Vagina (tissue), 2 donors: ENCODE data around the gene PSD2. TPM values are rescaled to one million over a fixed set of nuclear protein-coding genes. Genes with fewer than 3 reads are reported as not detected.

ENCODE experiments used
- DNase-seq, 2 donors: peaks; one replicate each; pipeline ENCODE4 v3.0.0-alpha.2; 2017; ENCODE audit errors: extremely low spot score in 2 of 2
- H3K27ac ChIP-seq: fragments of 200-600 bp; sonication (generic); one replicate; pipeline ENCODE4 v1.5.1; 2019
- H3K27me3 ChIP-seq: fragments of 200-600 bp; sonication (generic); one replicate; pipeline ENCODE4 v1.5.1; 2019
- H3K36me3 ChIP-seq, 2 donors: fragments of 200-600 bp; sonication (generic); one replicate each; pipeline ENCODE4 v1.5.1; 2017 to 2019
- H3K4me1 ChIP-seq: fragments of 200-600 bp; sonication (generic); one replicate; pipeline ENCODE4 v1.5.1; 2019
- H3K4me3 ChIP-seq, 2 donors: fragments of 200-600 bp; sonication (generic); 1 replicate in 1 of 2; 2 replicates in 1 of 2; pipeline ENCODE4 v1.5.1; 2016 to 2019
- H3K9me3 ChIP-seq: fragments of 200-600 bp; sonication (generic); one replicate; pipeline ENCODE4 v1.5.1; 2019
- POLR2A ChIP-seq, 2 donors: fragments of 450-650 bp; IDR thresholded peaks; one replicate each; pipeline ENCODE4 v1.6.1; 2017; ENCODE audit warnings: antibody characterized with exemption in 2 of 2, mild to moderate bottlenecking in 2 of 2, moderate library complexity in 2 of 2
- POLR2AphosphoS5 ChIP-seq, 2 donors: sonication (generic); formaldehyde crosslinking; IDR thresholded peaks; one replicate each; pipeline ENCODE4 v1.9.0; 2017; ENCODE audit warnings: antibody characterized with exemption in 2 of 2, mild to moderate bottlenecking in 2 of 2, low read depth in 1 of 2; ENCODE audit not compliant: insufficient read depth in 1 of 2
- intact Hi-C: fragments of 100-400 bp; cut with DNase I; formaldehyde crosslinking; loops from one replicate; pipeline ENCODE4 v1.15.1; 2023
- total RNA-seq: library from RNA; depleted of rRNA; stranded (reverse); fragments of >200 nt; gene quantifications from one replicate; pipeline ENCODE4 v1.2.3, GENCODE V29; 2016
- TF ChIP-seq, protein P1 (sequence below), 3 experiments: fragments of 450-650 bp in 2 of 3; fragments of 200-600 bp in 1 of 3; sonication (generic) in 1 of 3; IDR thresholded peaks; one replicate each; pipeline ENCODE4 v1.5.1; 2017 to 2019; ENCODE audit warnings: antibody characterized with exemption in 3 of 3, mild to moderate bottlenecking in 2 of 3, moderate library complexity in 2 of 3

Gene PSD2
- total RNA-seq, 1 donor from 2014 or later, result 0.25 TPM

DNA sequence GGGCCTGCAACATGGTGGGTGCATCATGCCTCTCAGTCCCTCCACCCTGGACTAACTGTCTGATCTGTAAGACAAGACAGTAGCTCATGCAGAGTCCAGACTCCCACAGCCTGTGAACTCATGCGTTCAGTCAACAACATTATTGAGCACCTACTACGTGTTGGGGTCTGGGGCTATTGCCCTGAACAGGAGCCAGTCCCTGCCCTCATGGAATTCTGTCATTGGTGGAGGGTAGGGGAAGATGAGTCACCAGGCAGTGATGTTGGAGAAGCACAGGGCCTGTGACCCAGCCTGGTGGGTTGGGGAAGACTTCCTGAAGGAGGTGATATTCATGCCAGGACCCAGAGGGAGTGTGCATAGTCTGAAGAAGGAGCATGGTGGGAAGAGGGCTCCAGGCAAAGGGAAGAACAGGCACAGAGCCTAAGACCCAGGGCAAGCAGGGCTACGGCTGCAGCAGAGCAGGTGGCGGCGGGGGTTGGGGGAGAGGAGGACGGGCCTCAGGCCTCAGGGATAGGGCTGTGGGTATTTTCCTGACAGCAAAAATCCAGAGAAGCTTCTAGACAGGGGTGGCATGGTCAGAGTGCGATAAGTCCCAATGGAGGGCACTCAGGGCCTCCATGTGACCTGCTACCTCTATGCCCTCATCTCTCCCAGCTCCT is 26.7 kb upstream of the PSD2 start:
- H3K9me3 ChIP-seq, result no peaks in the 10 kb centered on the region
- H3K36me3 ChIP-seq, result no peaks in the 10 kb centered on the region
- TF ChIP-seq, protein P1, sequence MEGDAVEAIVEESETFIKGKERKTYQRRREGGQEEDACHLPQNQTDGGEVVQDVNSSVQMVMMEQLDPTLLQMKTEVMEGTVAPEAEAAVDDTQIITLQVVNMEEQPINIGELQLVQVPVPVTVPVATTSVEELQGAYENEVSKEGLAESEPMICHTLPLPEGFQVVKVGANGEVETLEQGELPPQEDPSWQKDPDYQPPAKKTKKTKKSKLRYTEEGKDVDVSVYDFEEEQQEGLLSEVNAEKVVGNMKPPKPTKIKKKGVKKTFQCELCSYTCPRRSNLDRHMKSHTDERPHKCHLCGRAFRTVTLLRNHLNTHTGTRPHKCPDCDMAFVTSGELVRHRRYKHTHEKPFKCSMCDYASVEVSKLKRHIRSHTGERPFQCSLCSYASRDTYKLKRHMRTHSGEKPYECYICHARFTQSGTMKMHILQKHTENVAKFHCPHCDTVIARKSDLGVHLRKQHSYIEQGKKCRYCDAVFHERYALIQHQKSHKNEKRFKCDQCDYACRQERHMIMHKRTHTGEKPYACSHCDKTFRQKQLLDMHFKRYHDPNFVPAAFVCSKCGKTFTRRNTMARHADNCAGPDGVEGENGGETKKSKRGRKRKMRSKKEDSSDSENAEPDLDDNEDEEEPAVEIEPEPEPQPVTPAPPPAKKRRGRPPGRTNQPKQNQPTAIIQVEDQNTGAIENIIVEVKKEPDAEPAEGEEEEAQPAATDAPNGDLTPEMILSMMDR (IDR thresholded peaks at IDR 0.05), result no peak
- no peak for TF ChIP-seq POLR2A (IDR thresholded peaks at IDR 0.05)
- TF ChIP-seq POLR2AphosphoS5 (IDR thresholded peaks at IDR 0.05; ENCODE audit: insufficient read depth in 1 of 2, low read depth in 1 of 2), result no peak
- peaks cover 9% of the 10 kb centered on the region for H3K4me1 ChIP-seq
- no peak overlapping the region for H3K27ac ChIP-seq
- H3K4me3 ChIP-seq, result no peak overlapping the region
- intact Hi-C loops, result loop anchor here (5.0 kb wide), 1 partner anchor 202 kb away; no protein-coding TSS in a partner anchor
- no peaks in the 10 kb centered on the region for H3K27me3 ChIP-seq
- no peak for DNase-seq

DNA sequence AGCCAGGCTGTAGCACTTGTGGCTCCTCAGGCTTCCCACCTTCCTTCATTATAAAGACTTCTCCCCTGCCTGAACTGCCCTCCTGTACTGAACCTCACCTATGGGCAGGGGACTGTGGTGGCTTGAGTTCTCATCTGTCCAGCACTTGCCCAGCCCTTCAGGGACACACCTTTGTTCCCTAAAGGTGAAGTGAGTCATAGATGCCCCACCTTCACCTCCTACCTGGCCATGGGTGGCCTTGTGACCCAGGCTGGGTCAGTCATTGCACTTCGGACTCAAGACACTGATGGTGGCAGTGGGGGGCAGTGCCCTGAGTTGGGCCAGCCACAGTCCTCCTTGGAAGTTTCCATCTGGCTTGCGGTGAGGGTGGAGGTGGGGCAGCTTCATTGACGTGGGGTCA is 26.1 kb upstream of the PSD2 start:
- Histone ChIP-seq H3K9me3 (no peaks in the 10 kb centered on the region), H3K27me3 (no peaks in the 10 kb centered on the region), H3K36me3 (no peaks in the 10 kb centered on the region), H3K4me1 (peaks cover 4% of the 10 kb centered on the region), H3K27ac (no peak overlapping the region), H3K4me3 (no peak overlapping the region)
- DNase-seq, result no peak
- TF ChIP-seq, protein P1 (IDR thresholded peaks at IDR 0.05), result no peak
- no peak for TF ChIP-seq POLR2AphosphoS5 (IDR thresholded peaks at IDR 0.05; ENCODE audit: insufficient read depth in 1 of 2, low read depth in 1 of 2)
- TF ChIP-seq POLR2A (IDR thresholded peaks at IDR 0.05), result no peak
- intact Hi-C loops, result loop anchor here (5.0 kb wide), 1 partner anchor 202 kb away; no protein-coding TSS in a partner anchor

DNA sequence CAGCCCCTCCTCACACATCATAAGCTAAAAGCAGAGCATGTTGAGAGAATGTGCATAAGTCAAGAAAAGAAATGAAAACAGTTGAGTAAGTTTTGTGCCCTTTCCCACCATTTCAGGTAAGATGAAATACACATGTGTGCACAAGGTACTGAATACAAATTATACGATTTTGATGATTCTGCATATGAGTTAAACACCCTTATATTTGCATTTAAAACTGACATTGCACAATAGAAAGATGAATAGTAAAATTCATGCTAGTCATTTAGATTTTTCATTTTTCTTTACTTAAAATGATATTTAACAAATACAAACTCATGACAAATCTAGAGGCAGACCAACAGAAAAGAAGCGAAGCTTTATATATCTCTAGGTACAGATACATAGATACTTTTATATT is 24.9 kb upstream of the PSD2 start:
- TF ChIP-seq, protein P1 (IDR thresholded peaks at IDR 0.05), result no peak
- no peak for TF ChIP-seq POLR2AphosphoS5 (IDR thresholded peaks at IDR 0.05; ENCODE audit: insufficient read depth in 1 of 2, low read depth in 1 of 2)
- TF ChIP-seq POLR2A (IDR thresholded peaks at IDR 0.05), result no peak
- Histone ChIP-seq H3K9me3 (no peaks in the 10 kb centered on the region), H3K27ac (no peak overlapping the region), H3K4me1 (no peaks in the 10 kb centered on the region), H3K36me3 (no peaks in the 10 kb centered on the region), H3K4me3 (no peak overlapping the region), H3K27me3 (no peaks in the 10 kb centered on the region)
- intact Hi-C loops, result no loop called here
- DNase-seq, result no peak

DNA sequence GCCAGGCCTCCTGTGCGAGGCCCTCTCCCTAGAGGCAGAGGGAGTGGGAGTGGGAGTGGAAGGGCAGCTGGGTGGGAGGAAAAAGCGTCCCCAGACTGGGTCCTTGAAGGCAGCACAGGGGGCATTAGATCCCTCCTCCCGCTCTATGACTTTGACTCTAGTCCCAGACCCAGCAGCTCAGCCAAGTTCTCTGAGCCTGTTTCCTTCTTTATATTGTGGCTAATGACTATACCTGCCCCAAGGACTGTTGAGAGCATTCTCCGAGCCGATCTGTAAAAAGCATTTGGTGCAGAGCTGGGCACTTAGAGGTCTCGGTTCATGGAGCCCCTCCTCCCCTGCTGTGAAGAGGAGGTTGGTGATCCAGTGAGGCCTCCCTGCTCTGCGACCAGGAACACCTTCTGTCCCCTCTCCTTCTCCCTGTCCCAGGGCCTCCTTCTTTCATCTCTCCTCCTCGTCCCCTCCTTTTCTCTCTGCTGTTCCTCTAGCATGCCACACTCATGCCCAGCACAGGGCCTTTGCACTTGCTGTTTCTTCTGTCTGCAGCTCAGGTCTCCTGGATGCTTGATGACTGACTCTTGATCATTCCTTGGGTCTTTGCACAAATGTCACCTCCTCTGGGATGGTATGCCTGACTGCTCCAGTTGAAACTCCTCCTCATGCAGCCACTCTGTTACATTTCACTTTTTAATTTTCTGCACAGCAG is 23.4 kb upstream of the PSD2 start:
- Histone ChIP-seq H3K4me1 (no peaks in the 10 kb centered on the region), H3K9me3 (no peaks in the 10 kb centered on the region), H3K27ac (no peak overlapping the region), H3K36me3 (no peaks in the 10 kb centered on the region), H3K4me3 (no peak overlapping the region), H3K27me3 (no peaks in the 10 kb centered on the region)
- TF ChIP-seq, protein P1 (IDR thresholded peaks at IDR 0.05), result no peak
- no peak for DNase-seq
- intact Hi-C loops, result no loop called here
